ENCODE results near the gene RBMY1E.
"Not testable (repeated sequence)": the region's sequence is repeated elsewhere in the genome, so short reads cannot be mapped to it uniquely, and the experiment has no call there.

The RBMY1E gene

DNA sequence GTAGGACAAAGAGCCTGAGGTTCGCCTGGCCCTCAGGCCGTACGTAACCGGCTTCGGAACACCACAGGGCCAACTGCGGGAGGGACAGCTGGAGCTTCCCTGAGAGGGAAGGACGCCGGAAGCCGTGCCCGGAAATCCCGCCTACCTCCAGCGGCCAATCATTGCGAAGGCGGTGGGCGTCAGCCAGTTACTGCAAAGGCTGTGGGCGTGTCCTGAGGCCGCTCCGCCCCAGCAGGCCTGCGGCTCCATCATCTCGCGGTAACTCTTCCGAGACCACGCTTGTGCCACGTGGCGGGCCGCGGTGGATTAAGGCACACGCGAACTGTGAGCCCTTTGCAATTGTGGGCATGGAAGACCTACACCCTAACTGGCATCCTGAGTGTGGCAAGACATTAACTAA is at the start of gene RBMY1E:
TSS of gene RBMY1E (minus strand) at position 101 of the 400 bp plus-strand sequence. CDS start 1,978 bp downstream, outside the sequence.
- not testable (repeated sequence) for DNase-seq (ENCODE audit: low read depth in 2 of 2)

DNA sequence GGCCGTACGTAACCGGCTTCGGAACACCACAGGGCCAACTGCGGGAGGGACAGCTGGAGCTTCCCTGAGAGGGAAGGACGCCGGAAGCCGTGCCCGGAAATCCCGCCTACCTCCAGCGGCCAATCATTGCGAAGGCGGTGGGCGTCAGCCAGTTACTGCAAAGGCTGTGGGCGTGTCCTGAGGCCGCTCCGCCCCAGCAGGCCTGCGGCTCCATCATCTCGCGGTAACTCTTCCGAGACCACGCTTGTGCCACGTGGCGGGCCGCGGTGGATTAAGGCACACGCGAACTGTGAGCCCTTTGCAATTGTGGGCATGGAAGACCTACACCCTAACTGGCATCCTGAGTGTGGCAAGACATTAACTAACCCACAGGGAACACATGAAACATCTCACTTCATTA is 23.4 kb downstream of the RBMY1E start, which contains the start of gene RBMY1D:
TSS of gene RBMY1D (minus strand) at position 101 of the 400 bp plus-strand sequence. CDS start 2,013 bp downstream, outside the sequence.
- not testable (repeated sequence) for DNase-seq (ENCODE audit: low read depth in 2 of 2)

DNA sequence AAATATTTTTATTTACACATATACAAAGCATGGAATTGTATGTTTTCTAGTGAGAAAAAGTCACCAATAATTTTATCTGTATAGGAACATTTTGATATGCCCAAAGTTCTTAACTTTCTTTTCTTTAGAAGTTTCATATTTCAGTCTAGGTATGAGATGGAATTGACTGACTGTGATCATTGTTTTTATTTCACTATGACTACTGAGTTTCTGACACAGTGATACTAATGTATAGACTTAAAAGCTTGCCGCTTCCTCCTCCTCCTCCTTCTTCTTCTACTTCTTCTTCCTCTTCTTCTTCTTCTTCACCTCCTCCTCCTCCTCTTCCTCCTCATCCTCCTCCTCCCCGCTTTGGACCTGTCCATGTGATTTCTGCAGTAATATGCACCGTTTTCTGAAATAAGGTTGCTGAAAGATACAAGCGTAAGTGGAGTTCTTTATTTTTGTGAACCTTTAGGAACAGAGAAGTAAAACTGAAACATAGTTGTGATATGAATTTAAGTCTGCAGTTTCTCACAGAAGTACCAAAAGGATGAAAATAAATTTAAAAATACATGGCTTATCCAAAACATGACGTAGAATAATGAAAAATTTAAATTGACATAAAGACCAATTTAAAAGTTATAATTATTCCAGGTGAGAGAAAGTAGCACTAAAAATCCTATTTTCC is 48.3 kb downstream of the RBMY1E start:
- not testable (repeated sequence) for DNase-seq (ENCODE audit: low read depth in 2 of 2)

Measured in activated CD8-positive, alpha-beta memory T cell treated with anti-CD3 and anti-CD28 coated beads for 4 hours (primary cell).